ENCODE measurements around the gene BAIAP2L2. TPM values are rescaled to one million over a fixed set of nuclear protein-coding genes. Genes with fewer than 3 reads are reported as not detected.

The BAIAP2L2 gene
- total and polyA plus RNA-seq, 4 donors, result 0.33 to 0.46 (median 0.44) TPM; not detected in 1

GRCh38 chr22:38125038-38125610 is 14.6 kb upstream of the BAIAP2L2 start:
- no peak overlapping the region for H3K27ac ChIP-seq (ENCODE audit: low read depth in 1 of 2, low read length in 2 of 2)
- H3K36me3 ChIP-seq (ENCODE audit: control insufficient read depth in 4 of 4, insufficient read depth in 3 of 4, low read depth in 1 of 4, low read length in 3 of 4), result peaks cover 0 to 6% (median under 1%) of the 10 kb centered on the region in 4 donors
- 96% methylated on average over 14 of the region's 14 CpGs for WGBS
- H3K9ac ChIP-seq (ENCODE audit: low read depth in 1 of 2, low read length in 2 of 2), result no peak overlapping the region
- H3K9me3 ChIP-seq (ENCODE audit: control insufficient read depth in 4 of 4, low read length in 3 of 4), result no peaks in the 10 kb centered on the region
- no peak overlapping the region for H3K4me3 ChIP-seq (ENCODE audit: low read depth in 1 of 3, low read length in 3 of 3)
- no peaks in the 10 kb centered on the region for H3K27me3 ChIP-seq (ENCODE audit: control insufficient read depth in 4 of 4, insufficient read depth in 4 of 4, low read length in 3 of 4)
- TF ChIP-seq GABPA (IDR thresholded peaks at IDR 0.05 in 1 of 2, conservative IDR thresholded peaks at IDR 0.05 in 1 of 2) (no peak), ZBTB33 (IDR thresholded peaks at IDR 0.05) (no peak), RXRA (IDR thresholded peaks at IDR 0.05) (no peak), CTCF (IDR thresholded peaks at IDR 0.05; ENCODE audit: low read depth, low read length, missing input control) (no peak), FOXA2 (IDR thresholded peaks at IDR 0.05) (no peak), EGR1 (IDR thresholded peaks at IDR 0.05; ENCODE audit: low read depth in 2 of 2) (no peak), MAX (IDR thresholded peaks at IDR 0.05) (no peak), REST (IDR thresholded peaks at IDR 0.05) (no peak), FOXA1 (IDR thresholded peaks at IDR 0.05) (no peak)
- DNase-seq (ENCODE audit: low spot score), result no peak
- H3K4me1 ChIP-seq (ENCODE audit: control insufficient read depth in 4 of 4, insufficient read depth in 4 of 4, low read length in 3 of 4), result no peaks in the 10 kb centered on the region

GRCh38 chr22:38124236-38124974 is 13.9 kb upstream of the BAIAP2L2 start:
- no peak for DNase-seq (ENCODE audit: low spot score)
- no peaks in the 10 kb centered on the region for H3K27me3 ChIP-seq (ENCODE audit: control insufficient read depth in 4 of 4, insufficient read depth in 4 of 4, low read length in 3 of 4)
- no peaks in the 10 kb centered on the region for H3K4me1 ChIP-seq (ENCODE audit: control insufficient read depth in 4 of 4, insufficient read depth in 4 of 4, low read length in 3 of 4)
- H3K9me3 ChIP-seq (ENCODE audit: control insufficient read depth in 4 of 4, low read length in 3 of 4), result no peaks in the 10 kb centered on the region
- H3K27ac ChIP-seq (ENCODE audit: low read depth in 1 of 2, low read length in 2 of 2), result no peak overlapping the region
- H3K9ac ChIP-seq (ENCODE audit: low read depth in 1 of 2, low read length in 2 of 2), result no peak overlapping the region
- WGBS, result 94% methylated on average over 21 of the region's 21 CpGs
- no peak overlapping the region for H3K4me3 ChIP-seq (ENCODE audit: low read depth in 1 of 3, low read length in 3 of 3)
- H3K36me3 ChIP-seq (ENCODE audit: control insufficient read depth in 4 of 4, insufficient read depth in 3 of 4, low read depth in 1 of 4, low read length in 3 of 4), result peaks cover 0 to 3% (median under 1%) of the 10 kb centered on the region in 4 donors
- no peak for TF ChIP-seq TAF1 (conservative IDR thresholded peaks at IDR 0.05)
- TF ChIP-seq CTCF (IDR thresholded peaks at IDR 0.05; ENCODE audit: low read depth, low read length, missing input control), result no peak
- TF ChIP-seq ZBTB33 (IDR thresholded peaks at IDR 0.05), result no peak
- TF ChIP-seq ATF3 (IDR thresholded peaks at IDR 0.05), result no peak
- no peak for TF ChIP-seq REST (IDR thresholded peaks at IDR 0.05)
- no peak for TF ChIP-seq FOXA1 (IDR thresholded peaks at IDR 0.05)
- TF ChIP-seq FOXA2 (IDR thresholded peaks at IDR 0.05), result no peak
- TF ChIP-seq RXRA (IDR thresholded peaks at IDR 0.05), result no peak
